ENCODE data around the gene ALDH1L2. TPM values are rescaled to one million over a fixed set of nuclear protein-coding genes. Genes with fewer than 3 reads are reported as not detected.

ALDH1L2 gene
- total and polyA plus RNA-seq, 9 of the 15 experiments (the other 6 are each of a cell fraction or from before 2014, with no cell fraction given) = 1.1 to 9.9 (median 3.8) TPM

- no peak for TF ChIP-seq FOXJ3 (CRISPR knock-in tag; IDR thresholded peaks at IDR 0.05)
- TF ChIP-seq RBM34 (IDR thresholded peaks at IDR 0.05; ENCODE audit: borderline replicate concordance, insufficient read depth, low read length) = no peak
- no peak for TF ChIP-seq MAZ (CRISPR knock-in tag; conservative IDR thresholded peaks at IDR 0.05 in 1 of 2, IDR thresholded peaks at IDR 0.05 in 1 of 2)
- no peak for TF ChIP-seq NCOA1 (IDR thresholded peaks at IDR 0.05; ENCODE audit: low read depth)
- TF ChIP-seq ZNF24 (IDR thresholded peaks at IDR 0.05) = no peak
- TF ChIP-seq TSHZ1 (CRISPR knock-in tag; IDR thresholded peaks at IDR 0.05) = no peak
- no peak for TF ChIP-seq ZNF76 (CRISPR knock-in tag; IDR thresholded peaks at IDR 0.05; ENCODE audit: borderline replicate concordance)
- no peak for TF ChIP-seq ZNF639 (CRISPR knock-in tag; conservative IDR thresholded peaks at IDR 0.05 in 1 of 2, IDR thresholded peaks at IDR 0.05 in 1 of 2)
- TF ChIP-seq UBTF (IDR thresholded peaks at IDR 0.05; ENCODE audit: borderline replicate concordance in 1 of 2, low read depth in 2 of 2, low read length in 2 of 2) = peak in 1 of 2 experiments; percentile 55; a peak in 1 of 4 replicates
- no peak for TF ChIP-seq SMC3 (conservative IDR thresholded peaks at IDR 0.05; ENCODE audit: insufficient read depth, low read depth, low read length)
- no peak for TF ChIP-seq ZNF280B (CRISPR knock-in tag; IDR thresholded peaks at IDR 0.05)
- TF ChIP-seq ZNF41 (CRISPR knock-in tag; conservative IDR thresholded peaks at IDR 0.05) = no peak
- no peak for TF ChIP-seq CC2D1A (IDR thresholded peaks at IDR 0.05)
- no peak for TF ChIP-seq KLF1 (tag; IDR thresholded peaks at IDR 0.05)
- TF ChIP-seq ZNF133 (CRISPR knock-in tag; IDR thresholded peaks at IDR 0.05) = no peak
- TF ChIP-seq HSF4 (CRISPR knock-in tag; IDR thresholded peaks at IDR 0.05; ENCODE audit: borderline replicate concordance) = no peak
Measured at GRCh38 chr12:105084251-105085250, at the start of gene ALDH1L2 (continued).

Data from K562 (cell line).